Natural killer cell (primary cell): ENCODE results near the gene MED12L. TPM values are rescaled to one million over a fixed set of nuclear protein-coding genes. Genes with fewer than 3 reads are reported as not detected.

Source experiments
- ATAC-seq, 3 donors: fragments of 150-1000 bp in 2 of 3; fragments of 200-7000 bp in 1 of 3; cut with Tn5 transposase; 1 replicate in 1 of 3; 2 replicates in 2 of 3; pipeline ENCODE4 v1.10.0; 2021; ENCODE audit warnings: mild to moderate bottlenecking in 2 of 3, moderate library complexity in 2 of 3
- DNase-seq, 2 donors: peaks; one replicate each; pipeline versions ENCODE4 v3.0.0 to v3.0.0-alpha.2; 2013 to 2021; ENCODE audit warnings: mixed read lengths in 1 of 2
- H3K27ac ChIP-seq: one replicate; pipeline ENCODE4 v1.5.1; 2013; ENCODE audit warnings: mild to moderate bottlenecking, low read length
- H3K27me3 ChIP-seq: one replicate; pipeline ENCODE4 v1.6.1; 2013; ENCODE audit warnings: low read length; ENCODE audit not compliant: control insufficient read depth, insufficient read depth
- H3K36me3 ChIP-seq: one replicate; pipeline ENCODE4 v1.6.1; 2013; ENCODE audit warnings: low read length; ENCODE audit not compliant: control insufficient read depth, insufficient read depth
- H3K4me1 ChIP-seq: one replicate; pipeline ENCODE4 v1.6.1; 2013; ENCODE audit warnings: low read length; ENCODE audit not compliant: control insufficient read depth, insufficient read depth
- H3K4me3 ChIP-seq: one replicate; pipeline ENCODE4 v1.5.1; 2013; ENCODE audit warnings: low read length
- H3K9me3 ChIP-seq: one replicate; pipeline ENCODE4 v1.6.1; 2013; ENCODE audit warnings: low read length; ENCODE audit not compliant: control insufficient read depth, insufficient read depth
- H3K27ac Mint-ChIP-seq, 2 donors: one replicate each; pipeline ENCODE4 v1.8.0; 2022; ENCODE audit warnings: mild to moderate bottlenecking in 2 of 2, mixed read lengths in 2 of 2, moderate library complexity in 1 of 2
- H3K27me3 Mint-ChIP-seq, 2 donors: one replicate each; pipeline ENCODE4 v1.8.0; 2022; ENCODE audit warnings: low read depth in 2 of 2, mixed read lengths in 2 of 2
- H3K36me3 Mint-ChIP-seq: one replicate; pipeline ENCODE4 v1.8.0; 2022; ENCODE audit warnings: mixed read lengths
- H3K4me1 Mint-ChIP-seq, 2 donors: one replicate each; pipeline ENCODE4 v1.8.0; 2022; ENCODE audit warnings: mixed read lengths in 2 of 2
- H3K4me3 Mint-ChIP-seq: one replicate; pipeline ENCODE4 v1.8.0; 2022; ENCODE audit warnings: mild to moderate bottlenecking, moderate library complexity, mixed read lengths
- H3K9me3 Mint-ChIP-seq, 2 donors: one replicate each; pipeline ENCODE4 v1.8.0; 2022; ENCODE audit warnings: mixed read lengths in 2 of 2
- CTCF ChIP-seq: fragments of 200-600 bp; IDR thresholded peaks from one replicate; pipeline ENCODE4 v1.8.0; 2022; ENCODE audit warnings: antibody characterized with exemption
- WGBS: methylation state at CpG from one replicate; pipeline ENCODE4 v1.1.7; 2013; ENCODE audit warnings: missing lambda C conversion rate; ENCODE audit not compliant: insufficient coverage; 5-methylcytosine and 5-hydroxymethylcytosine counted together
- intact Hi-C: fragments of 100-400 bp; cut with micrococcal nuclease; formaldehyde crosslinking; loops from one replicate; pipeline ENCODE4 v1.14.2; 2022
- total RNA-seq, 4 donors: library from RNA; stranded (reverse); fragments of 120-200 nt in 1 of 4; gene quantifications; one replicate each; pipeline versions ENCODE4 v1.2.3 to v1.2.4, GENCODE V29; 2013 to 2022

MED12L gene, protein sequence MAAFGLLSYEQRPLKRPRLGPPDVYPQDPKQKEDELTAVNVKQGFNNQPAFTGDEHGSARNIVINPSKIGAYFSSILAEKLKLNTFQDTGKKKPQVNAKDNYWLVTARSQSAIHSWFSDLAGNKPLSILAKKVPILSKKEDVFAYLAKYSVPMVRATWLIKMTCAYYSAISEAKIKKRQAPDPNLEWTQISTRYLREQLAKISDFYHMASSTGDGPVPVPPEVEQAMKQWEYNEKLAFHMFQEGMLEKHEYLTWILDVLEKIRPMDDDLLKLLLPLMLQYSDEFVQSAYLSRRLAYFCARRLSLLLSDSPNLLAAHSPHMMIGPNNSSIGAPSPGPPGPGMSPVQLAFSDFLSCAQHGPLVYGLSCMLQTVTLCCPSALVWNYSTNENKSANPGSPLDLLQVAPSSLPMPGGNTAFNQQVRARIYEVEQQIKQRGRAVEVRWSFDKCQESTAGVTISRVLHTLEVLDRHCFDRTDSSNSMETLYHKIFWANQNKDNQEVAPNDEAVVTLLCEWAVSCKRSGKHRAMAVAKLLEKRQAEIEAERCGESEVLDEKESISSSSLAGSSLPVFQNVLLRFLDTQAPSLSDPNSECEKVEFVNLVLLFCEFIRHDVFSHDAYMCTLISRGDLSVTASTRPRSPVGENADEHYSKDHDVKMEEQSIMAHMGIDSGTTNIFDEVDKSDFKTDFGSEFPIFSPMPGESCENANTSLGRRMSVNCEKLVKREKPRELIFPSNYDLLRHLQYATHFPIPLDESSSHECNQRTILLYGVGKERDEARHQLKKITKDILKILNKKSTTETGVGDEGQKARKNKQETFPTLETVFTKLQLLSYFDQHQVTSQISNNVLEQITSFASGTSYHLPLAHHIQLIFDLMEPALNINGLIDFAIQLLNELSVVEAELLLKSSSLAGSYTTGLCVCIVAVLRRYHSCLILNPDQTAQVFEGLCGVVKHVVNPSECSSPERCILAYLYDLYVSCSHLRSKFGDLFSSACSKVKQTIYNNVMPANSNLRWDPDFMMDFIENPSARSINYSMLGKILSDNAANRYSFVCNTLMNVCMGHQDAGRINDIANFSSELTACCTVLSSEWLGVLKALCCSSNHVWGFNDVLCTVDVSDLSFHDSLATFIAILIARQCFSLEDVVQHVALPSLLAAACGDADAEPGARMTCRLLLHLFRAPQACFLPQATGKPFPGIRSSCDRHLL (N-terminal part only)
- total RNA-seq: 1 to 10 TPM; 3.0 to 6.5 (median 3.0) TPM
- total RNA-seq (2013): 7.8 TPM

DNA sequence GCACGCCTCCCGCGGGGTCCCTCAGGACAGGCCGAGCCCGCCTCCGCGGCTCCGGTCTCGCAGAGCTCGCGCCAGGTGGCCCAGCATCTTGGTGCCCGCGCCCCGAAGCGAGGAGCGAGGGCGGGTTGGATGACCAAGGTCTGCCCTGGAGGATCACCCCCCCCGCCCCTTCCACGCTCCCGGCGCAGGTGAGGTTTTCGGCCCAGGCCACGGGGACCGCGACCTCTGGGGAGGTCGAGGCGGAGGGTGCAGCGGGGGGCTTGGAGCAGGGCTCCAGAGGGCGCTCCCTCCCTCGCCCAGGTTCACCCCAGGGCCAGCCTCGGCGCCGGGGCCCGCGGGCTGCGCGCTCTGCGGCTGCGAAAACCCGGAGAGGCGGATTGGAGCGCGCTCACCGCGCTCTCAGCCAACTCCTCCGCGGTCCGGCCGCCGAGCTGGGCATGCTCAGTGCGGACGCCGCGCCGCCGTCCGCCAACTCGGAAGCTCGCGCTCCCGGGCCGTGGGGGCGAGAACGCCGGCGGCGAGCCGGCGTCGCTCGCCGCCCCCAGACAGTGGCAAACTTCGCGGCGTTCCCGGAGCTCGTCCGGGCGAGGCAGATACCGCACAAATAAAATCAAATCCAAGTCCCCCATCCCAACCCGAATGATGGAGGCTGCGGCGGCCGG, at the start of gene MED12L:
Gene MED12L, plus strand, starts transcription at position 438 of the 662 bp plus-strand sequence. CDS start 1,263 bp downstream, outside the sequence.
- Mint-ChIP-seq H3K27ac (peak within 1 kb of the TSS in 1 of 2 donors; percentile 78), H3K27me3 (peaks cover 36 to 38% of the 10 kb centered on the region in 2 donors), H3K4me1 (peaks cover 11 to 14% of the 10 kb centered on the region in 2 donors), H3K9me3 (no peaks in the 10 kb centered on the region), H3K4me3 (peak within 1 kb of the TSS; percentile 93), H3K36me3 (no peaks in the 10 kb centered on the region)
- peaks cover 6% of the 10 kb centered on the region for H3K27me3 ChIP-seq
- H3K4me3 ChIP-seq: peak within 1 kb of the TSS; percentile 50
- intact Hi-C loops: no loop called here
- H3K4me1 ChIP-seq: peaks cover 19% of the 10 kb centered on the region
- no peaks in the 10 kb centered on the region for H3K36me3 ChIP-seq
- H3K27ac ChIP-seq: no peak within 1 kb of the TSS
- no peaks in the 10 kb centered on the region for H3K9me3 ChIP-seq
- ATAC-seq (peak; percentile 64 to 74 (median 73)), DNase-seq (peak; percentile 49 to 58)
- no peak for TF ChIP-seq CTCF
- WGBS: under 1% methylated on average over 83 of the region's 84 CpGs

GRCh38 chr3:151037746-151038477, 47.6 kb upstream of the MED12L start:
- Histone ChIP-seq H3K4me3 (no peak overlapping the region), H3K36me3 (no peaks in the 10 kb centered on the region), H3K4me1 (no peaks in the 10 kb centered on the region), H3K9me3 (no peaks in the 10 kb centered on the region), H3K27me3 (no peaks in the 10 kb centered on the region), H3K27ac (no peak overlapping the region)
- no peak for TF ChIP-seq CTCF
- Mint-ChIP-seq H3K36me3 (no peaks in the 10 kb centered on the region), H3K27me3 (no peaks in the 10 kb centered on the region), H3K27ac (no peak overlapping the region), H3K4me1 (no peaks in the 10 kb centered on the region), H3K4me3 (no peak overlapping the region), H3K9me3 (no peaks in the 10 kb centered on the region)
- DNase-seq: no peak
- no peak for ATAC-seq
- WGBS: 59% methylated on average over 4 of the region's 4 CpGs
- intact Hi-C loops: no loop called here

DNA sequence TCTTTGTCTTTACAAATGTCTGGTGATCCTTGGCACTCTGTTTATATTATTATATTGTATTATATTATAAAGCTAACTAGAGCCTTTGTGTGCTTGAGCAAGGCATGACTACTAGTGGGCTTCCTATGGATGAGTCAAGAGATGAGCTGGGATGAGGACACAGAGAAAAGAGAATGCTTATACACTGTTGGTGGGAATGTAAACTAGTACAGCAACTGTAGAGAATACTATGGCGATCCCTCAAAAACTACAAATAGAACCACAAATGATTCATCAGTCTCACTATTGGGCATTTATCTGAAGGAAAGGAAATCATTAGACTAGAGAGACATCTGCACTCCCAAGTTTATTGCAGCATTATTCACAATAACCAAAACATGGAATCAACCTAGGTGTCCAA, 40.8 kb upstream of the MED12L start:
- DNase-seq: no peak
- Mint-ChIP-seq H3K36me3 (no peaks in the 10 kb centered on the region), H3K4me1 (no peaks in the 10 kb centered on the region), H3K27me3 (peaks cover 3 to 8% of the 10 kb centered on the region in 2 donors), H3K27ac (no peak overlapping the region), H3K4me3 (no peak overlapping the region), H3K9me3 (no peaks in the 10 kb centered on the region)
- Histone ChIP-seq H3K36me3 (no peaks in the 10 kb centered on the region), H3K27me3 (no peaks in the 10 kb centered on the region), H3K4me3 (no peak overlapping the region), H3K27ac (no peak overlapping the region), H3K4me1 (no peaks in the 10 kb centered on the region), H3K9me3 (no peaks in the 10 kb centered on the region)
- no peak for TF ChIP-seq CTCF
- intact Hi-C loops: no loop called here
- ATAC-seq: no peak
- no CpG with 5 or more reads among the region's 1 CpG for WGBS
